Posterior vena cava (tissue), 2 donors: ENCODE data around the gene NIM1K. TPM values are rescaled to one million over a fixed set of nuclear protein-coding genes. Genes with fewer than 3 reads are reported as not detected.
"Not testable (repeated sequence)": the region's sequence is repeated elsewhere in the genome, so short reads cannot be mapped to it uniquely, and the experiment has no call there.

ENCODE experiments used
- DNase-seq: peaks from one replicate; pipeline ENCODE4 v3.0.0-alpha.2; 2020; ENCODE audit warnings: low spot score
- intact Hi-C, 2 donors: fragments of 100-400 bp; cut with DNase I; formaldehyde crosslinking; loops; one replicate each; pipeline versions ENCODE4 v1.14.1 to v1.14.2; 2022 to 2023
- total RNA-seq, 2 donors: library from RNA; stranded (reverse); fragmentation: NEBNext Ultra II Directional; extraction: Animal tissue kit (Norgen Biotek cat#: 25700); gene quantifications; one replicate each; pipeline ENCODE4 v1.2.1, GENCODE V29; 2021
- donor health status: DM: yes; HTN: yes; CAD: no.
- donor health status: DM: yes; HTN: yes; CAD: no.

The NIM1K gene
- total RNA-seq, 2 donors from 2014 or later: 0.67 to 0.83 TPM

DNA sequence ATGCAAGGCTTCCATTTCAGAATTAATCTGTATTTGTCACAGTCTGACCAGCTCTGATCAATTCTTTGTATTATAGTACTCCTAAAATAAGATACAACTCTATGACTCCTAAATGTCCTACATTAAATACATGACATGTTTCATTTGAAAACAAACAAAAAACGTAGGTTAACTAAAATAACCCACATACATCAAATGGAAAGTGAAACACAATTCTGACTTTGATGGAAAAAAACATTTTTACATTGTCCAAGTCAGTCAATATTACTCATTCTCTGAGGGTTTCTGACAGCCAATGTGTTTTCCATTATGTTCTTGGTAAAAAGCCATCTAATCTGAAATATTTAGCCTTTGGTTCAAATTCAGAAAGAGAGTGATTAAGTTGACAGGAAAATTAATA is 112.5 kb downstream of the NIM1K start:
- intact Hi-C loops: no loop called here
- DNase-seq: no peak

DNA sequence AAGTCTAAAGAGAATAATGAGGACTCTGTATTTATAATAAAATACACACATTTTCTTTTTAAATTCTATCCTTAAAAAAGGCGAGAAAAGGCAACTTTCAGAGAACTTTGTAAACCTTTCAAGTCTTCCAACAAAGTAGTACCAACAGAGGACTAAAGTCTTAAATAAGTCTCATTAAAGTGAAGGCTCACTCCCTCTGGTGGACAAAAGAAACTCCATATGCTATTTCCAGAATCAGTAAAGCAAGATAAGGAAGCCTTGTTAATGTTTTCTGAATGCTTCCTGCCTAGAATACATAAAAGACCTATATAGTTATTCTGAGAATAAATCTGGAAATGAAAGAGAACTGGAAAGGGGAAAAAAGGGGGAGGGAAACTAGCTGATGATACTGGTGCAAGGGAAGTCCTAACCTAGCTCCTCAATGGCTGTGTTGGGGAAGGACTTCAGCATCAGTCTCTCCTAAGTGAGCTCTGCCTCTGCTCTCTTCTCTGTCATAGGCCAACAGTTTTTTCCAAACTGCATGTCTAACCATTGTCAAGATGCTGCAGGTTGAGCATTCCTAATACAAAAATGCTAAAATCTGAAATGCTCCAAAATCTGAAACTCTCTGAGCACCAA is 114.0 kb downstream of the NIM1K start:
- no peak for DNase-seq
- intact Hi-C loops: no loop called here

DNA sequence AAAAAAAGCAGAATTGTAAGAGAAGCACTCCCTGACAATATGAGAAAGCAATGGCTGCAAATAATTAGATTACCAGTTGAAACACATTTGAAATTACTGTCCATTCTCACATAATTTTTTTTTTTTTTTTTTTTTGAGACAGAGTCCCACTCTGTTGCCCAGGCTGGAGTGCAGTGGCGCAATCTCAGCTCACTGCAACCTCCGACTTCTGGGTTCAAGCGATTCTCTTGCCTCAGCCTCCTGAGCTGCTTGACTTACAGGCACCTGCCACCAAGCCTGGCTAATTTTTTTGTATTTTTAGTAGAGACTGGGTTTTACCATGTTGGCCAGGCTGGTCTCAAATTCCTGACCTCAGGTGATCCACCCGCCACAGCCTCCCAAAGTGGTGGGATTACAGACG is 114.9 kb downstream of the NIM1K start:
- DNase-seq, intact Hi-C loops: not testable (repeated sequence)

DNA sequence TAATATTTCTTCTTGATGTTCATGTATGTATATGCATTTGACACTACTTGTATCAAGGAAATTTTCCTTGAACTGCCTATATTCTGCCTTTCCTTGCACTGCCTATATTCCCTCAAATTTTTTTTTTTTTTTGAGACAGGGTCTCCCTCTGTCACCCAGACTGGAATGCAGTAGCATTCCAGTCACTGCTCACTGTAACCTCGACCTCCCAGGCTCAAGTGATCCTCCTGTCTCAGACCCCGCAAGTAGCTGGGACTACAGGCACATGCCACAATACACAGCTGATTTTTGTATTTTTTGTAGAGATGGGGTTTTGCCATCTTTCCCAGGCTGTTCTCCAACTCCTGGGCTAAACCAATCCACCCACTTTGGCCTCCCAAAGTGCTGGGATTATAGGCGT is 117.1 kb downstream of the NIM1K start:
- no peak for DNase-seq
- intact Hi-C loops: no loop called here

DNA sequence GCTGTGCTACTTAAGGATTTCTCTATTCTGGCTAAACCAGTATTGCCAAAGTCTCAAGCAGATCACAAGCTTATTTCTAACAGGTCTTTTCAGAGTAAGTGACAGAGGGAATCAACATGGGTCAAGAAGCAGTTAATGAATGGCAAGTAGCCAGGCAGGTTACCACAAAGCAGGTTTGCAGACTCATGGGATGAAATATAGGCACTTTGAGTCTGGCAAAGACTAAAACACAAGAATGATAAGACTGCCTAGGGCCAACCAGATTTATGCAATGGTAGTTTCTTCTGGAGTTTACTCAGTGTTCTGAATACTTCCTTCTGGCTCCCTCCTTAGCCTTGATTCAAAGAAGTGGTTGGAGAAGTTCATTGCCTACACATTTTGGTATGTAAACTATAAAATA is 117.6 kb downstream of the NIM1K start:
- DNase-seq: no peak
- intact Hi-C loops: loop anchor here in 1 of 2 donors (10.0 kb wide), 2 partner anchors 185 to 205 kb away; partner anchors contain the start of genes C5orf34 and ZNF131

DNA sequence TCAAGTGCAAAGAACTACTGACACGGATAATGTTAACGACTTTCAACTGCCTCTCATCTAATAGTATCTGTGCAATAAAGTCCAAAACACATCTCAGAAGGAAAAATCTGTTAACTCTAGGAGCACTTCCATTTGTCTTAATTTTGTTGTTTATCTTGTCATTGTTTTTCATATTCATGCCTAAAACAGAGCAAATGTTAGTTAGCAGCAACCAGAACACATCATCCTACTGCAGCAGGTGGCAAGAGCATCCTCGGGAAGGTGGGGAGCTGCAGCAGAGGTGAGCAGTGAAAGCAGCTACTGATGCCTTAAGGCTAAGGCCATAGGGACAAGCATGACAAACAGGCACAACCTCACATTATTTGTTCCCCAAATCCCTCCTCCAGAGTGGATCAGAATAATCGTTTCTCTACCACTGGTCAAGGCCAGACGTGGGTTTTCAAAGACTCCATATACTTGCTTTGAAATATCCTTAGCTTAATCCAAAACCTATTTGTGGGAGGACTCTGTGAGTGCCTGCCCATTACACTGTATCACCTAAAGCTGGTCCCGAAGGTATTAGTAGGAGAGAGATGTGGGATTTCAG is 120.1 kb downstream of the NIM1K start:
- DNase-seq: no peak
- intact Hi-C loops: loop anchor here in 1 of 2 donors (10.0 kb wide), 2 partner anchors 187 to 203 kb away; partner anchors contain the start of genes C5orf34 and ZNF131

DNA sequence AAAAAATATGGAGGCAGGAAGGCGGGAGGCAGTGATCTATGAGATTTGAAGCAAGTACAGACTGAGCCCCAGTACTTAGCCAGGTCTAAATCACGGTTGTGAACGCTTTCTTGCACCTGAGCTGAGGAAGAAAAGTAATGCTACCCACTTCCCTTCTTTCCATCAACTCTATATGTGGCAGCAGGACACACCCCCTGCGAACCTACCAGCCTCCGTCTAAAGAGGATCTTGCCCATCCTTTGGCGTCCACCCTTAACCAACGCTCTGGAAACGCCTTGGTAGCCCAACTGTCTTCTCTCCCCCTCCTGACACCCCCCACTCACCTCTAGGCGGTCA is 120.6 kb downstream of the NIM1K start:
- intact Hi-C loops: loop anchor here in 1 of 2 donors (10.0 kb wide), 2 partner anchors 188 to 202 kb away; partner anchors contain the start of genes C5orf34 and ZNF131
- DNase-seq: no peak

DNA sequence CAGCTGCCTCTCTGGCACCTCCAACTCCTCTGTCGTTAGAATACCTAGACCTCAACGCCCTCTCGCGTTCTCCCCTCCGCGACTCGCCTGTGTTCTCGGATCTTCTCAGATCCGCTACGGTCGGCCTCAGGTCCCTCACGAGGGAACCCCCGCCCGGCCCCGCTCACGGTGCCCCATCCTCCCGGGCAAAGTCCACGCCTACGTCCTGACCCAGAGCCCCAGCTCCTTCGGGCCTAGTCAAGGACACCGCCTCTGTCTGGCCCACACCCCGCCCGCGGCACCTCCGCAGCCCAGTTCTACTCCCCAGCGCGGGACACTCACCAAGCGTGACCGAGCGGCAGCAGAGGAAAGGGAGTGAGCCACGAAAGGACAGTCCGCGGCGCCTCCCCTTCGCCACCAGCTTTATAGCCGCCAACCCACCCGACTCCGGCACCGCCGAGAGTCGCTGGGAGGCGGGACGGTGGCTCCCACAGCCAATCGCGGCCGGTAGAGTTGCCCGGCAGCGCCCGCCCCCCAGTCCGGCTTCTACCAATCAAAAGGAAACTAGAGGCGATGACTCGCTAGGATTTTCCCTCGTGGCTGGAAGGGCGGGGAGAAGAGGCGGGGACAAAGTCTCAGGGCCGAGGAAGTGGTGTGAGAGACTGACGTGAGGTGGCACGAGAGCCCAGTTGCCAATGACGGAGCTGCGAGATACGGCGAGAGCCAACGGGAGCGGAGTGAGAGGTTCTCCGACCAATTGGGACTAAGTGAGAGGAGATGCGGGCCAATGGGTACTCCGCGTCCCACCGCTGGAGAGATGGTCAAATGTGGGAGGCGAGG is 121.2 kb downstream of the NIM1K start, which contains the start of gene HMGCS1:
HMGCS1 (minus strand) TSS at position 378 of the 819 bp plus-strand sequence. CDS start 14,447 bp downstream, outside the sequence.
- intact Hi-C loops: loop anchor here in 1 of 2 donors (10.0 kb wide), 2 partner anchors 188 to 202 kb away; partner anchors contain the start of genes C5orf34 and ZNF131

DNA sequence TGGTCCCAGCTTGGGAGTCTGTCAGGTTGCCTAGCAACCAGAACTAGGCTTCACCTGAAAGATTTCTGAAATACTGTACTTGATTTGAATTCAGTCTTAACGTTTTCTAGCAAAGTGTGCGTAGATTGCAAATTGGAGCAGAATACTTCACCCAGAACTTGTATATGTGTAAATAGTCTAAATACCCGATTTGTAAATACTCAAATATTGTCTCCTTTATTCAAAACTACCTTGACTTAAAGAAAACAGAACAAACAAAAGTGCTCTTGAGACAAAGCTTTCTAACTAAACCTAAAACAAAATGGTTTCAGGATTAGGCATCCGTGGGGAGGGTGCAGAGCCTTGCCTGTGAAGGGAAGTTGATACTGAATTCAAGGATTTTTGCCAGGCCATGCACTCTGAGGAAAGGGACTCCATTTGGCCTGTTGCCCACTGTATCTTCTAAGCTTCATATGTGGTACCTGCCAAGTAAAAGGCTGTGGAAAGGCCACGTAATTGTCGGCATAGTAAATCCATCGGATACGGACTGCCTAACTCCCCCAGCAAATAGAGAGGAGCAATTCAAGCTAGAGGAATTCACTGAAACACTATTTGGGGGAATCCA is 121.9 kb downstream of the NIM1K start:
- intact Hi-C loops: loop anchor here in 1 of 2 donors (10.0 kb wide), 2 partner anchors 189 to 201 kb away; partner anchors contain the start of genes C5orf34 and ZNF131

More for the DNA sequence above, 121.2 kb downstream of the NIM1K start, which contains the start of gene HMGCS1:
- DNase-seq: peak; percentile 99

DNA sequence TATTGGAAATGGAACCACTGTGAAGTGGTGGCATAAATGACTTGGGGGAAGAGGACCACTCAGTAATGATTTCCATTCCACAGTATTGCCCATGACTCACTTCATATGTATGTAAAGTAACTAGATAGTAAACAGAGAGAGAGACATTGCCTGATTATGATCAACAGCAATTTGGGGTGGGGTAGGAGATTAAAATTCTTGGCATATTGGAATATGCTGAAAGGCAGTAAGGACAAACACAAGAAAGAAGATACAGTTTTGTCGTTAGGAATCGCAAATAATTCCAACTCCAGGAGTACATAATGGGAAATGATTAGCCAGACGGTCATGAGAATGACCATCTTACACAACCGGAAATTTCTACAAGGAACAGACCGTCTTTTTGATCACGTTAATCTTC is 122.7 kb downstream of the NIM1K start:
- intact Hi-C loops: loop anchor here (5.0 to 10.0 kb wide), 3 partner anchors 190 to 702 kb away; partner anchors contain the start of genes C5orf34 (in 1 of the 2) and ZNF131 (in 1 of the 2)
- DNase-seq: no peak

More for the DNA sequence above, 121.9 kb downstream of the NIM1K start:
- DNase-seq: no peak

DNA sequence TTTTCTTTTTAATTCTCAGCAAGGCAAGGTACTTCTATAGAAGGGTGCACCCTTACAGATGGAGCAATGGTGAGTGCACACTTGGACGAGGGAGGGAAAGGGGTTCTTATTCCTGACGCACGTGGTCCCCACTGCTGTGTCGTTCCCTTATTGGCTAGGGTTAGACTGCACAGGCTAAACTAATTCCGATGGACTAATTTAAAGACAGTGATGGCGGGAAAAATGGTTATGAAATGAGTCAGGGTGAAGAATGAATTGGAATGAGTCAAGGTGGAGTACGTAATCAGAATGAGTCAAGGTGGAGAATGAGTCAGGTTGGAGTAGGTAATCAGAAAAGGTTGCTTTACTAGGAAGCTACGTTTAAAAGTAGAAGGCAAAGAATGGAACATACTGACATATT is 123.2 kb downstream of the NIM1K start:
- intact Hi-C loops: loop anchor here (5.0 to 10.0 kb wide), 3 partner anchors 190 to 703 kb away; partner anchors contain the start of genes C5orf34 (in 1 of the 2) and ZNF131 (in 1 of the 2)

DNA sequence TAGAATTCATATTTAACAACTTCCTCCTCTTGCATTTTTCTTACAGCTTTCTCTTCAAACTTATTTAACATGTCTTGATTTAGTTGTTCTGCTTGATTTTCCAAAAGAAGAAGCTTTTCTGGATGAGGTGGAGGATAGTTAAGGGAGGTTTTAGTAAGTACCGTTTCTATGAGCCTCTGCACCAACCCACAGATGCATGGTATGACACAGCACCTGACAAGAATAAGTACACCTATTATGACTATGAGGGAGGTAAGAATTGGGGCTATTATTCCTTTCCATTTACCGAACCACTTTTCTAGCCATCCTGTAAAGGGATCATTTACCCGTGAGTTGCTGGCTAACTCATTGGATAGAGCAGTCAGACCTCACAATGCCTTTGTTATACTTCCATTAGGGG is 123.7 kb downstream of the NIM1K start:
- no peak for DNase-seq
- intact Hi-C loops: loop anchor here (5.0 to 10.0 kb wide), 3 partner anchors 191 to 703 kb away; partner anchors contain the start of genes C5orf34 (in 1 of the 2) and ZNF131 (in 1 of the 2)

More for the DNA sequence above, 123.2 kb downstream of the NIM1K start:
- no peak for DNase-seq

DNA sequence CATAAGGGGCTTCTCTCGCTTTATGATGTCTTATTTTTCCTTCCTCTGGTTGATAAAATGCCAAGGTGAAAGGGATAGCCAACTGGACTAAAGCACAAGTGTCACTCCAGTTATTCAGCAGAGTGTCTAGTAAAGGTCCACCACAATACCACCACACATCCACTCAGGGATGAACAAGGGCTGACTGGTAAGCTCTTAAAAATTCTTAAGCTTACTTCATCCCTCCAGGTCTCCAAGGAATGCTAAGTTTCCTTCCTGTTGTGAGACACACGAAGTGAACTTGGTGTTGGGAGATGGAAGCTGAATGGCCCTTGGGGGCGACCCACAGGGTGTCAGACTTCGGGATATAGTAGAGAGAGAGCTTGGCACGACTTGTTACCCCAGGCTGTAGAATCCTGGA is 124.4 kb downstream of the NIM1K start:
- intact Hi-C loops: loop anchor here (5.0 to 10.0 kb wide), 3 partner anchors 192 to 704 kb away; partner anchors contain the start of genes C5orf34 (in 1 of the 2) and ZNF131 (in 1 of the 2)
- no peak for DNase-seq

DNA sequence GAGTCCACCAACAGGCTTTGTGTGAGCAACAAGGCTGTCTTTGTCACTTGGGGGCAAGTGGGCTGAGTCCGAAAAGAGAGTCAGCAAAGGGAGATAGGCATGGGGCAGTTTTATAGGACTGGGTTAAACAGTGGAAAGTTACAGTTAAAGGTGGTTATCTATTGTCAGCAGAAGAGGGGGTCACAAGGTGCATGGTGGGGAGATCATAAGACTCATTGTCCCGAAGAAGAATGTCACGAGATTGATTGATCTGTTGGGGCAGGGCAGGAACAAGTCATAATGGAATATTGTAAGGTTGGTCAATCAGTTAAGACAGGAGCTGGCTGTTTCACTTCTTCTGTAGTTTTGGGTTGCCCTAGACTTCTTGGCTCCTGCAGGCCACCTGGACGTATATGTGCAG is 128.8 kb downstream of the NIM1K start:
- no peak for DNase-seq
- intact Hi-C loops: no loop called here

DNA sequence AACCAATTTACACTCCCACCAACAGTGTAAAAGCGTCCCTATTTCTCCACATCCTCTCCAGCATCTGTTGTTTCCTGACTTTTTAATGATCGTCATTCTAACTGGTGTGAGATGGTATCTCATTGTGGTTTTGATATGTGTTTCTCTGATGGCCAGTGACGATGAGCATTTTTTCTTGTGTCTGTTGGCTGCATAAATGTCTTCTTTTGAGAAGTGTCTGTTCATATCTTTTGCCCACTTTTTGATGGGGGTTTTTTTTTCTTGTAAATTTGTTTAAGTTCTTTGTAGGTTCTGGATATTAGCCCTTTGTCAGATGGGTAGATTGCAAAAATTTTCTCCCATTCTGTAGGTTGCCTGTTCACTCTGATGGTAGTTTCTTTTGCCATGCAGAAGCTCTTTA is 131.5 kb downstream of the NIM1K start:
- DNase-seq, intact Hi-C loops: not testable (repeated sequence)

DNA sequence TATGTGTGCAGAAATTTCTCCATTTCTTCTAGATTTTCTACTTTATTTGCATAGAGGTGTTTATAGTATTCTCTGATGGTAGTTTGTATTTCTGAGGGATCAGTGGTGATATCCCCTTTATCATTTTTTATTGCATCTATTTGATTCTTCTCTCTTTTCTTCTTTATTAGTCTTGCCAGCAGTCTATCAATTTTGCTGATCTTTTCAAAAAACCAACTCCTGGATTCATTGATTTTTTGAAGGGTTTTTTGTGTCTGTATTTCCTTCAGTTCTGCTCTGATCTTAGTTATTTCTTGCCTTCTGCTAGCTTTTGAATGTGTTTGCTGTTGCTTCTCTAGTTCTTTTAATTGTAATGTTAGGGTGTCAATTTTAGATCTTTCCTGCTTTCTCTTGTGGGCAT is 133.6 kb downstream of the NIM1K start:
- intact Hi-C loops, DNase-seq: not testable (repeated sequence)
